Renal cortex interstitium (tissue), 15 donors: Measurements from ENCODE around the gene CAST. TPM values are rescaled to one million over a fixed set of nuclear protein-coding genes. Genes with fewer than 3 reads are reported as not detected.
A peak's percentile ranks its signal among the peaks of the same experiment; 100 is the strongest.
"Not testable (repeated sequence)": the region's sequence is repeated elsewhere in the genome, so short reads cannot be mapped to it uniquely, and the experiment has no call there.

Experiments
- DNase-seq, 11 donors: peaks; one replicate each; pipeline ENCODE4 v3.0.0-alpha.2; 2013; ENCODE audit warnings: low read depth in 9 of 11, low spot score in 4 of 11; ENCODE audit errors: extremely low read depth in 1 of 11
- long read RNA-seq, 16 experiments: transcript quantifications; one replicate each; lab custom pipeline, GENCODE V29; 2026
- polyA plus RNA-seq, 3 donors: library from polyadenylated mRNA; unstranded; fragments of 120-200 nt; gene quantifications; one replicate each; pipeline ENCODE4 v1.2.1, GENCODE V29; 2013; ENCODE audit not compliant: insufficient read length in 3 of 3

Gene CAST
- 100 to 1,000 TPM; 124 to 156 (median 136) TPM for polyA plus RNA-seq
- long read RNA-seq, donor 1, partial matches to known transcripts = 0 of 1 reads
- long read RNA-seq, donor 1, other reads (novel, unspliced or antisense) = 0 of 1 reads
- long read RNA-seq, donor 2, partial matches to known transcripts = 0 of 3 reads
- long read RNA-seq, donor 2, other reads (novel, unspliced or antisense) = 0 of 3 reads
- long read RNA-seq, donor 3, full-length matches to known transcripts = 4 of 32 reads
- long read RNA-seq, donor 3, partial matches to known transcripts = 28 of 32 reads
- long read RNA-seq, donor 3, other reads (novel, unspliced or antisense) = 0 of 32 reads
- long read RNA-seq, donor 4, full-length matches to known transcripts = 4 of 11 reads
- long read RNA-seq, donor 4, partial matches to known transcripts = 7 of 11 reads
- long read RNA-seq, donor 4, other reads (novel, unspliced or antisense) = 0 of 11 reads
- long read RNA-seq, donor 5 = 0 reads
- long read RNA-seq, donor 6, full-length matches to known transcripts = 4 of 16 reads
- long read RNA-seq, donor 6, partial matches to known transcripts = 12 of 16 reads
- long read RNA-seq, donor 6, other reads (novel, unspliced or antisense) = 0 of 16 reads
- long read RNA-seq, donor 7, partial matches to known transcripts = 55 of 55 reads
- long read RNA-seq, donor 7, other reads (novel, unspliced or antisense) = 0 of 55 reads
- long read RNA-seq, donor 8 = 0 reads
- long read RNA-seq, donor 9, partial matches to known transcripts = 6 of 6 reads
- long read RNA-seq, donor 9, other reads (novel, unspliced or antisense) = 0 of 6 reads
- long read RNA-seq, donor 10, full-length matches to known transcripts = 4 of 14 reads
- long read RNA-seq, donor 10, partial matches to known transcripts = 10 of 14 reads
- long read RNA-seq, donor 10, other reads (novel, unspliced or antisense) = 0 of 14 reads
- long read RNA-seq, donor 11, full-length matches to known transcripts = 1 of 54 reads
- long read RNA-seq, donor 11, partial matches to known transcripts = 48 of 54 reads
- long read RNA-seq, donor 11, other reads (novel, unspliced or antisense) = 5 of 54 reads
- long read RNA-seq, donor 12, partial matches to known transcripts = 5 of 5 reads
- long read RNA-seq, donor 12, other reads (novel, unspliced or antisense) = 0 of 5 reads
- long read RNA-seq, donor 13 = 0 reads
- long read RNA-seq, donor 14, partial matches to known transcripts = 19 of 20 reads
- long read RNA-seq, donor 14, other reads (novel, unspliced or antisense) = 0 of 20 reads
- long read RNA-seq, donor 15, full-length matches to known transcripts = 1 of 12 reads
- long read RNA-seq, donor 15, partial matches to known transcripts = 11 of 12 reads
- long read RNA-seq, donor 15, other reads (novel, unspliced or antisense) = 0 of 12 reads
- long read RNA-seq, donor 16, full-length matches to known transcripts = 9 of 169 reads
- long read RNA-seq, donor 16, partial matches to known transcripts = 145 of 169 reads
- long read RNA-seq, donor 16, other reads (novel, unspliced or antisense) = 15 of 169 reads

- DNase-seq = peak in 5 of 11 donors; percentile 43 to 51 (median 47)
Measured at GRCh38 chr5:96661855-96662724, at the start of gene CAST. Gene CAST (plus strand): TSS chr5:96662376. CDS start chr5:96662423, 47 bp downstream.

GRCh38 chr5:96614110-96614691 is 48.0 kb upstream of the CAST start:
- DNase-seq = peak; percentile 23 to 79 (median 54)

GRCh38 chr5:96615223-96615622 is 47.0 kb upstream of the CAST start:
- no peak for DNase-seq

GRCh38 chr5:96616801-96617200 is 45.4 kb upstream of the CAST start:
- DNase-seq = no peak

- DNase-seq = not testable (repeated sequence)
Measured at GRCh38 chr5:96618311-96619016, 43.7 kb upstream of the CAST start.

GRCh38 chr5:96619946-96620345 is 42.2 kb upstream of the CAST start:
- DNase-seq = no peak

GRCh38 chr5:96624596-96624995 is 37.6 kb upstream of the CAST start:
- DNase-seq = no peak

- DNase-seq = no peak
Measured at GRCh38 chr5:96625365-96625764, 36.8 kb upstream of the CAST start.

- no peak for DNase-seq
Measured at GRCh38 chr5:96626956-96627355, 35.2 kb upstream of the CAST start.

- no peak for DNase-seq
Measured at GRCh38 chr5:96627792-96628398, 34.3 kb upstream of the CAST start.

GRCh38 chr5:96628406-96628805 is 33.8 kb upstream of the CAST start:
- no peak for DNase-seq

GRCh38 chr5:96629774-96630173 is 32.4 kb upstream of the CAST start:
- DNase-seq = no peak

GRCh38 chr5:96633820-96634219 is 28.4 kb upstream of the CAST start:
- no peak for DNase-seq

GRCh38 chr5:96634881-96635280 is 27.3 kb upstream of the CAST start:
- DNase-seq = no peak

- DNase-seq = no peak
Measured at GRCh38 chr5:96636046-96636445, 26.1 kb upstream of the CAST start.

- no peak for DNase-seq
Measured at GRCh38 chr5:96636594-96636993, 25.6 kb upstream of the CAST start.
